GM12892 (cell line): ENCODE measurements around the gene POLR3H.

Experiments
- POLR2A ChIP-seq: IDR thresholded peaks from 2 replicates; pipeline ENCODE4 v1.6.1; 2011; ENCODE audit warnings: low read depth, low read length, control low read depth
- TAF1 ChIP-seq: IDR thresholded peaks from 2 replicates; pipeline ENCODE4 v1.6.1; 2011; ENCODE audit warnings: low read depth, mild to moderate bottlenecking, control low read depth, low read length, borderline replicate concordance

- TF ChIP-seq POLR2A (no peak), TAF1 (no peak)
Measured at GRCh38 chr22:41540365-41540764, 3.9 kb downstream of the POLR3H start.
